ENCODE results near the gene PSME4. TPM values are rescaled to one million over a fixed set of nuclear protein-coding genes. Genes with fewer than 3 reads are reported as not detected.
A peak's percentile ranks its signal among the peaks of the same experiment; 100 is the strongest.

Gene PSME4
- total and polyA plus RNA-seq, 2 experiments from 2014 or later: 44.7 to 98.6 TPM

- no peaks in the 10 kb centered on the region for H3K79me2 ChIP-seq (replicated peaks; ENCODE audit: insufficient read depth)
Observed at GRCh38 chr2:53819634-53820033, 151.2 kb downstream of the PSME4 start.

More at GRCh38 chr2:53819634-53820033, 151.2 kb downstream of the PSME4 start:
- no peaks in the 10 kb centered on the region for H3K9me3 Mint-ChIP-seq
- peak; percentile 77 for ATAC-seq
- Histone ChIP-seq H2AFZ (no peak overlapping the region), H3F3A (replicated peaks; ENCODE audit: low read depth) (no peaks in the 10 kb centered on the region), H3K4me2 (no peak overlapping the region), H3K4me3 (no peak overlapping the region), H3K9me2 (ENCODE audit: insufficient read depth) (no peaks in the 10 kb centered on the region), H3K4me1 (ENCODE audit: insufficient read depth) (no peaks in the 10 kb centered on the region), H3K27ac (ENCODE audit: low read depth) (no peak overlapping the region), H4K20me1 (replicated peaks; ENCODE audit: insufficient read depth) (no peaks in the 10 kb centered on the region), H3K36me3 (ENCODE audit: insufficient read depth) (no peaks in the 10 kb centered on the region), H3K27me3 (ENCODE audit: insufficient read depth) (no peaks in the 10 kb centered on the region)
- H3K4me3 Mint-ChIP-seq: no peak overlapping the region
- peaks cover 10% of the 10 kb centered on the region; the same call in 2 of the 3 replicates for H3K36me3 Mint-ChIP-seq (ENCODE audit: low read depth)
- DNase-seq (ENCODE audit: low spot score): peak; percentile 42
- no peak for TF ChIP-seq EZH2phosphoT487 (IDR thresholded peaks at IDR 0.05; ENCODE audit: unreplicated experiment)
- TF ChIP-seq REST (IDR thresholded peaks at IDR 0.05; ENCODE audit: unreplicated experiment): no peak
- no peak for TF ChIP-seq ZNF331 (CRISPR knock-in tag; IDR thresholded peaks at IDR 0.05; ENCODE audit: low read depth)
- TF ChIP-seq, protein P1, sequence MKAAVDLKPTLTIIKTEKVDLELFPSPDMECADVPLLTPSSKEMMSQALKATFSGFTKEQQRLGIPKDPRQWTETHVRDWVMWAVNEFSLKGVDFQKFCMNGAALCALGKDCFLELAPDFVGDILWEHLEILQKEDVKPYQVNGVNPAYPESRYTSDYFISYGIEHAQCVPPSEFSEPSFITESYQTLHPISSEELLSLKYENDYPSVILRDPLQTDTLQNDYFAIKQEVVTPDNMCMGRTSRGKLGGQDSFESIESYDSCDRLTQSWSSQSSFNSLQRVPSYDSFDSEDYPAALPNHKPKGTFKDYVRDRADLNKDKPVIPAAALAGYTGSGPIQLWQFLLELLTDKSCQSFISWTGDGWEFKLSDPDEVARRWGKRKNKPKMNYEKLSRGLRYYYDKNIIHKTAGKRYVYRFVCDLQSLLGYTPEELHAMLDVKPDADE (IDR thresholded peaks at IDR 0.05): no peak
- TF ChIP-seq, protein P2, sequence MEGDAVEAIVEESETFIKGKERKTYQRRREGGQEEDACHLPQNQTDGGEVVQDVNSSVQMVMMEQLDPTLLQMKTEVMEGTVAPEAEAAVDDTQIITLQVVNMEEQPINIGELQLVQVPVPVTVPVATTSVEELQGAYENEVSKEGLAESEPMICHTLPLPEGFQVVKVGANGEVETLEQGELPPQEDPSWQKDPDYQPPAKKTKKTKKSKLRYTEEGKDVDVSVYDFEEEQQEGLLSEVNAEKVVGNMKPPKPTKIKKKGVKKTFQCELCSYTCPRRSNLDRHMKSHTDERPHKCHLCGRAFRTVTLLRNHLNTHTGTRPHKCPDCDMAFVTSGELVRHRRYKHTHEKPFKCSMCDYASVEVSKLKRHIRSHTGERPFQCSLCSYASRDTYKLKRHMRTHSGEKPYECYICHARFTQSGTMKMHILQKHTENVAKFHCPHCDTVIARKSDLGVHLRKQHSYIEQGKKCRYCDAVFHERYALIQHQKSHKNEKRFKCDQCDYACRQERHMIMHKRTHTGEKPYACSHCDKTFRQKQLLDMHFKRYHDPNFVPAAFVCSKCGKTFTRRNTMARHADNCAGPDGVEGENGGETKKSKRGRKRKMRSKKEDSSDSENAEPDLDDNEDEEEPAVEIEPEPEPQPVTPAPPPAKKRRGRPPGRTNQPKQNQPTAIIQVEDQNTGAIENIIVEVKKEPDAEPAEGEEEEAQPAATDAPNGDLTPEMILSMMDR (conservative IDR thresholded peaks at IDR 0.05; ENCODE audit: low read depth in 2 of 2): no peak
- no peak for TF ChIP-seq JUNB (IDR thresholded peaks at IDR 0.05; ENCODE audit: unreplicated experiment)
- no peak for TF ChIP-seq ZNF462 (CRISPR knock-in tag; IDR thresholded peaks at IDR 0.05)
- TF ChIP-seq CREB1 (CRISPR knock-in tag; IDR thresholded peaks at IDR 0.05; ENCODE audit: low read depth): no peak
- TF ChIP-seq NANOG (IDR thresholded peaks at IDR 0.05; ENCODE audit: borderline replicate concordance): no peak
- no peak for TF ChIP-seq STAT1 (IDR thresholded peaks at IDR 0.05; ENCODE audit: unreplicated experiment)
- no peak overlapping the region for H3K27ac Mint-ChIP-seq
- H3K4me1 Mint-ChIP-seq: peaks cover 3% of the 10 kb centered on the region; the same call in 1 of the 3 replicates
- H3K27me3 Mint-ChIP-seq (ENCODE audit: insufficient read depth, low read depth, poor library complexity): no peaks in the 10 kb centered on the region

All from GM23338 (cell line).